Adrenal gland (tissue), 12 donors: Measurements from ENCODE around the gene CACTIN. TPM values are rescaled to one million over a fixed set of nuclear protein-coding genes. Genes with fewer than 3 reads are reported as not detected.
A peak's percentile ranks its signal among the peaks of the same experiment; 100 is the strongest.

Experiments used
- DNase-seq, 7 donors: peaks; one replicate each; pipeline ENCODE4 v3.0.0-alpha.2; 2019 to 2020
- H3K27ac ChIP-seq, 5 donors: fragments of 200-600 bp; sonication (generic) in 4 of 5; 1 replicate in 3 of 5; 2 replicates in 2 of 5; pipeline versions ENCODE4 v1.5.1 to v1.8.0; 2016 to 2020; ENCODE audit warnings: mild to moderate bottlenecking in 1 of 5
- H3K27me3 ChIP-seq: fragments of 200-600 bp; 2 replicates; pipeline ENCODE4 v1.8.0; 2021
- H3K36me3 ChIP-seq, 2 donors: fragments of 200-600 bp; replicated peaks in 1 of 2; 1 replicate in 1 of 2; 2 replicates in 1 of 2; pipeline versions ENCODE4 v1.5.1 to v1.8.0; 2018 to 2022
- H3K4me1 ChIP-seq, 2 donors: fragments of 200-600 bp; replicated peaks in 1 of 2; 1 replicate in 1 of 2; 2 replicates in 1 of 2; pipeline versions ENCODE4 v1.5.1 to v1.8.0; 2018 to 2021
- H3K4me3 ChIP-seq, 4 donors: fragments of 200-600 bp; sonication (generic) in 3 of 4; one replicate each; pipeline ENCODE4 v1.5.1; 2016 to 2018
- H3K9me3 ChIP-seq, 3 donors: fragments of 200-600 bp; sonication (generic) in 1 of 3; replicated peaks in 1 of 3; 1 replicate in 2 of 3; 2 replicates in 1 of 3; pipeline versions ENCODE4 v1.5.1 to v1.8.0; 2016 to 2021
- POLR2A ChIP-seq, 2 donors: fragments of 450-650 bp; IDR thresholded peaks; one replicate each; pipeline ENCODE4 v1.6.1; 2017; ENCODE audit warnings: antibody characterized with exemption in 2 of 2, mild to moderate bottlenecking in 2 of 2, moderate library complexity in 1 of 2
- WGBS, 4 donors: extraction: QIAGEN DNeasy Blood & Tissue Kit in 2 of 4; methylation state at CpG; one replicate each; pipeline versions ENCODE4 v1.1.5 to v1.1.7; 2013 to 2017; 5-methylcytosine and 5-hydroxymethylcytosine counted together
- intact Hi-C, 2 donors: fragments of 100-400 bp; cut with DNase I; formaldehyde crosslinking; loops; one replicate each; pipeline versions ENCODE4 v1.14.1 to v1.15.0; 2022 to 2023
- polyA plus RNA-seq, 3 donors: library from polyadenylated mRNA; stranded (reverse); fragments of 200-250 nt in 2 of 3; fragments of 350-450 nt in 1 of 3; fragmentation: Illumina TruSeq in 1 of 3; extraction: RNeasy Lipid Tissue Mini Kit (QIAGEN cat#74804) in 1 of 3; gene quantifications; one replicate each; pipeline ENCODE4 v1.2.3, GENCODE V29; 2013 to 2014
- total RNA-seq, 9 donors: library from RNA; depleted of rRNA in 4 of 9; stranded (reverse); fragments of >200 nt in 4 of 9; fragments of 120-200 nt in 1 of 9; fragmentation: NEBNext Ultra II Directional in 1 of 9; extraction: Animal tissue kit (Norgen Biotek cat#: 25700) in 1 of 9; gene quantifications; one replicate each; pipeline versions ENCODE4 v1.1.0 to v1.2.4, GENCODE V29; 2013 to 2023
- TF ChIP-seq, protein P1 (sequence below), 6 experiments: fragments of 450-650 bp in 4 of 6; fragments of 200-600 bp in 2 of 6; sonication (generic) in 1 of 6; IDR thresholded peaks; 1 replicate in 5 of 6; 2 replicates in 1 of 6; pipeline versions ENCODE4 v1.5.1 to v1.8.0; 2016 to 2021; ENCODE audit warnings: antibody characterized with exemption in 6 of 6, mild to moderate bottlenecking in 2 of 6, moderate library complexity in 1 of 6
- donor health status: healthy with polysubstance abuse.
- donor health status: Bipolar disorder and iron deficiency.
- donor health status: DM: yes; HTN: yes; CAD: no.
- donor health status: DM: no; HTN: no; CAD: no.
- donor health status: DM: no; HTN: no; CAD: no.
- donor health status: DM: yes; HTN: yes; CAD: no.

CACTIN gene
- total and polyA plus RNA-seq, 12 donors: 5.0 to 78.4 (median 22.3) TPM

DNA sequence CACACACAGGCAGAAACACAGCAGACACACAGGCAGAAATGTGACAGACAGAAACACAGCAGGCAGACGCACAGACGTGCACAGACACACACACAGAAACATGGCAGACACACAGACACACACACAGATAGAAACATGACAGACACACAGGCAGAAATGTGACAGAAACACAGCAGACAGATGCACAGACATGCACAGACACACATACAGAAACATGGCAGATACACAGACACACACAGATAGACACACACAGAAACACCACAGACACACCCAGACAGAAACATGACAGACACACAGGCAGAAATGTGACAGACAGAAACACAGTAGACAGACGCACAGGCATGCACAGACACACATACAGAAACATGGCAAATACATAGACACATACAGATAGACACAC lies 21.2 kb downstream of the CACTIN start:
- Histone ChIP-seq H3K9me3 (no peaks in the 10 kb centered on the region), H3K4me3 (peak overlapping the region in 1 of 4 donors; percentile 62), H3K36me3 (no peaks in the 10 kb centered on the region), H3K4me1 (peaks cover 42 to 57% of the 10 kb centered on the region in 2 donors), H3K27me3 (no peaks in the 10 kb centered on the region), H3K27ac (peak overlapping the region in 1 of 5 donors; percentile 94)
- TF ChIP-seq, protein P1, sequence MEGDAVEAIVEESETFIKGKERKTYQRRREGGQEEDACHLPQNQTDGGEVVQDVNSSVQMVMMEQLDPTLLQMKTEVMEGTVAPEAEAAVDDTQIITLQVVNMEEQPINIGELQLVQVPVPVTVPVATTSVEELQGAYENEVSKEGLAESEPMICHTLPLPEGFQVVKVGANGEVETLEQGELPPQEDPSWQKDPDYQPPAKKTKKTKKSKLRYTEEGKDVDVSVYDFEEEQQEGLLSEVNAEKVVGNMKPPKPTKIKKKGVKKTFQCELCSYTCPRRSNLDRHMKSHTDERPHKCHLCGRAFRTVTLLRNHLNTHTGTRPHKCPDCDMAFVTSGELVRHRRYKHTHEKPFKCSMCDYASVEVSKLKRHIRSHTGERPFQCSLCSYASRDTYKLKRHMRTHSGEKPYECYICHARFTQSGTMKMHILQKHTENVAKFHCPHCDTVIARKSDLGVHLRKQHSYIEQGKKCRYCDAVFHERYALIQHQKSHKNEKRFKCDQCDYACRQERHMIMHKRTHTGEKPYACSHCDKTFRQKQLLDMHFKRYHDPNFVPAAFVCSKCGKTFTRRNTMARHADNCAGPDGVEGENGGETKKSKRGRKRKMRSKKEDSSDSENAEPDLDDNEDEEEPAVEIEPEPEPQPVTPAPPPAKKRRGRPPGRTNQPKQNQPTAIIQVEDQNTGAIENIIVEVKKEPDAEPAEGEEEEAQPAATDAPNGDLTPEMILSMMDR (IDR thresholded peaks at IDR 0.05): no peak
- no peak for DNase-seq
- intact Hi-C loops: no loop called here
- 50 to 62% (median 61%) methylated on average over 3 of the region's 3 CpGs for WGBS, 4 donors

DNA sequence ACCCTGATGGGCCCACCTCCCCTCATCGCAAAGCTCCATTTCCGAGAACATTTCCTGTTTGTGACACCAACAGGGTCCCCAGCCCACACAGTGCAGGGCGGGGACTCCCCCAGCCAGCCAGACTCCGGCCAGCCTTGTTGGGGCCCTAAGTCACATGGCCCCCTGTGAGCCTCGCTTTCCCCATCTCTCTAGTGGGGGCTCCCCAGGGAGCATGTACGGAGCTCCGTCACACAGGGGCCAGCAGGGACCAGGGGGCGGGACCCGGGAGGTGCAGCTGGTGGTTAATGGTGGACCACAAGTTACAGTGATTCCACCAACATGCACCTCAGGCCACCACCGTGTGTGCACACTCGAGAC lies 21.6 kb downstream of the CACTIN start:
- Histone ChIP-seq H3K27me3 (no peaks in the 10 kb centered on the region), H3K36me3 (no peaks in the 10 kb centered on the region), H3K9me3 (no peaks in the 10 kb centered on the region), H3K4me1 (peaks cover 42 to 57% of the 10 kb centered on the region in 2 donors), H3K4me3 (peak overlapping the region in 1 of 4 donors; percentile 62), H3K27ac (peak overlapping the region in 3 of 5 donors; percentile 38 to 94 (median 69))
- intact Hi-C loops: no loop called here
- TF ChIP-seq POLR2A (IDR thresholded peaks at IDR 0.05): no peak
- TF ChIP-seq, protein P1 (IDR thresholded peaks at IDR 0.05): no peak
- 55 to 71% (median 57%) methylated on average over 5 to 11 of the region's 11 CpGs for WGBS, 4 donors
- DNase-seq: peak in 2 of 7 donors; percentile 22 to 26

DNA sequence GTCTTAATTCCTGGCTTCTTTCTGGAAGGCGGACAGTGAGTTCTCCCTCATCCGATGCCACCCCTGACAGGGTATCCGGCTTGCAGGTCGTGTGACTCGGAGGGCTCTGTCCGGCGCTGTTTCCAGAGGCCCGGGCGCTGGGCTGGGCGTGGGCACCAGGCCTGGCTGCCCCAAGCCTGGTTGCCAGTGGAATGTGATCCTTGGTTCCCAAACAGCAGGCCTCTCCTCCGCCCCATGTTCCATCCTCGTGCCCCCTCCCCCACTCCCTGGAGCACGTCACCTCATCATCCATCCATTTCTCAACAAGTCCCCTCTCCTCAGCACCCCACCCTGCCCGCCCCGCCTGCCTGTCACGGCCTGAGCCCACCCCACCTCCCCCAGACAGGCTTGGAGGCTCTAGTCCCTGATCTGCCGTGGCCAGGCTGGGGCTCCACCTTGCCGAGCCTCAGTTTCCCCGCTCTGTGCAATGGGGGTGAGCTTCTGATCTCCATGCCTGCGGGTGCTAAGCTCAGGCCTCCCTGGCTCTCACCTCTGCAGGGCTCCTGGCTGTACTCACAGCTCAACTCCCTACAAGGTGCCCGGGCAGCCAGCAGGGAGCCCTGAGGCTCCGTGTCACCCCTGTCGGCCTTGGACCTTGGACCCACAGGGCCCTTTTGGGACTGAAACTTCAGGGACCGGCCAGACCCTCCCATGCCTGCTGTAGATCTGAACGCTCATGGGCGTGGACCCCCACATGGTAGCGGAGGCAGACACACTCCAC lies 22.2 kb downstream of the CACTIN start:
- TF ChIP-seq POLR2A (IDR thresholded peaks at IDR 0.05): no peak
- TF ChIP-seq, protein P1 (IDR thresholded peaks at IDR 0.05): no peak
- Histone ChIP-seq H3K27me3 (no peaks in the 10 kb centered on the region), H3K4me3 (peak overlapping the region in 1 of 4 donors; percentile 62), H3K4me1 (peaks cover 38 to 52% of the 10 kb centered on the region in 2 donors), H3K9me3 (no peaks in the 10 kb centered on the region), H3K36me3 (no peaks in the 10 kb centered on the region), H3K27ac (peak overlapping the region in 4 of 5 donors; percentile 69 to 94 (median 78))
- WGBS, 4 donors: 76 to 81% (median 77%) methylated on average over 9 to 27 of the region's 27 CpGs
- peak in 2 of 7 donors; percentile 21 to 31 for DNase-seq
- intact Hi-C loops: no loop called here

DNA sequence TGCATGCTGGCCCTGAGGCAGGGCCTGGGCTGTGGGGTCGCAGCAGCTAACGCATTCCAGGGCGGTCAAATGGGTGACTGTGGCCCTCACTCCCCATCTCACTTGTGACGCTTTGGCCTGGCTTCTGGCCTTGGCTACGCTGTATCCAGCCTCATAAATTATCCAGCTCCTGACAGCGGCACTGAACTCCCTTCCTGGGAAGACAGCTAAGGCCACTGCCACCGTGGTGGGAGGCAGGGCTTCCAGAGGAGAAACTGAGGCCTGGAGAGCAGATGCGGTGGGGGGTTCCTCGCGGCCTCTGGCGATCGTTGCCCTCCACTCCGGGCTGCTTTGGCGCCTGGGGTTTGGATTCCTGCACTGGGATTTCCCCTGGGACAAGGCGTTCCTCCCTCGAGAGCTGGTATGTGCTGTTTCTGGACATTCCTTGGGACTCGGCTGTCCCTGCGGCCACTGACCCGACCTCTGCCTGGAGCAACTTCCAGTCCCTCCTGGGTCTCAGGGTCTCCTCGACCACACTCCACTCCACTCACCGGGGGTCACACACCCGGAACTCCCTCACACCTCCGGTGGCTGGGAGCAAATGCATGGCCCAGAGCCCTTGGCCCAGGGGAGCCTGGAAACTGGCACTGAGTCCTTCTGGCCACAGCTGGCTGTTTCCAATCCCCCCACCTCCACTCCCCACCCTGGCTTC lies 23.3 kb downstream of the CACTIN start:
- intact Hi-C loops: no loop called here
- H3K36me3 ChIP-seq: no peaks in the 10 kb centered on the region
- peaks cover 28 to 42% of the 10 kb centered on the region in 2 donors for H3K4me1 ChIP-seq
- H3K4me3 ChIP-seq: peak overlapping the region in 1 of 4 donors; percentile 44
- DNase-seq: peak in 6 of 7 donors; percentile 64 to 90 (median 85)
- TF ChIP-seq, protein P1 (IDR thresholded peaks at IDR 0.05): no peak
- peak in 1 of 2 donors; percentile 20 for TF ChIP-seq POLR2A (IDR thresholded peaks at IDR 0.05)
- peak overlapping the region; percentile 38 to 94 (median 73) for H3K27ac ChIP-seq
- WGBS, 4 donors: 29 to 46% (median 33%) methylated on average over 12 to 23 of the region's 23 CpGs
- H3K27me3 ChIP-seq: no peaks in the 10 kb centered on the region
- no peaks in the 10 kb centered on the region for H3K9me3 ChIP-seq
